HG02884 (cell line): ENCODE results near the gene HOTAIR.

Experiments
- ATAC-seq: cut with Tn5 transposase; IDR thresholded peaks from one replicate; pipeline ENCODE4 v1.9.1; 2021; ENCODE audit warnings: mild to moderate bottlenecking, moderate library complexity; ENCODE audit not compliant: unreplicated experiment

The HOTAIR gene

DNA sequence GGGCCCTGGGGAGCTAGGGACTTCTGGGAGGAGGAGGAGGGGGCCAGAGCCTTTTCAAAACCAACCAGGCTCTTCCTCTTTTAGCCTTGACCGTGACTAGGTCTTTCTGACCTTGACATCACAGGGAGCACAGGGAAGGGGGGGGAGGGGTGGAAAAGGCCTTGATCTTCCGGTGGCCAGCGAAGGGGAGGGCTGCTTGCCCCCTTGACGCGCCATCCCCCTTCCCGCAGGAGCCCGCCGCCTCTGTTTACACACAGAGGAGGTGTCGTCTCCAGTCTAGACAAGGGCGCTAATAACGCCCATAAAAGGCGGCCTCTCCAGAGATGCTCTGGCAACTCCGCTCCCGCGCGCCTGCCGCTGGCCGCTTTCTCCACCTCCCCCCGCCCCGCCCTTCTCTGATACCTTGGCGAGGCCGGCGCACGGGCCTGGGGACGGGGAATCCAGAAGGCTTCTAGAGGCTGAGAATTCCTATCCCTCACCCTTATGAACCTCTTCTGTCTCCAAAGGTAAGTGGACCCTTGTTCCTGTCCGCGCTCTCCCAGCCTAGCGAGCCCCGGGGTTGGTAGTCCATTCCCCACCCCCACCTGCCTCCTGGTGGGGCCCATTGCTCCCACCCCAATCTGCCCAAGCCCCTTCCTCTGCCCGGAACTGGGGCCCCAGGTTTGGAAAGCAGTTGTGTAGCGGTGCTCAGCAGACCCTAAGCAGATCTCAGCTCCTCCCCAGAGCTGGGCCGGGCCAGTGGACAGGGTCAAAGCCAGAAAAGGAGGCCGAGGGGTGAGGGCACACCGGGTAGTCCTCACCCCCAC, 24.9 kb downstream of the HOTAIR start:
- ATAC-seq, result no peak

GRCh38 chr12:53948650-53949593, 25.8 kb downstream of the HOTAIR start:
- ATAC-seq, result no peak

GRCh38 chr12:53947743-53948142, 27.0 kb downstream of the HOTAIR start:
- ATAC-seq, result no peak

DNA sequence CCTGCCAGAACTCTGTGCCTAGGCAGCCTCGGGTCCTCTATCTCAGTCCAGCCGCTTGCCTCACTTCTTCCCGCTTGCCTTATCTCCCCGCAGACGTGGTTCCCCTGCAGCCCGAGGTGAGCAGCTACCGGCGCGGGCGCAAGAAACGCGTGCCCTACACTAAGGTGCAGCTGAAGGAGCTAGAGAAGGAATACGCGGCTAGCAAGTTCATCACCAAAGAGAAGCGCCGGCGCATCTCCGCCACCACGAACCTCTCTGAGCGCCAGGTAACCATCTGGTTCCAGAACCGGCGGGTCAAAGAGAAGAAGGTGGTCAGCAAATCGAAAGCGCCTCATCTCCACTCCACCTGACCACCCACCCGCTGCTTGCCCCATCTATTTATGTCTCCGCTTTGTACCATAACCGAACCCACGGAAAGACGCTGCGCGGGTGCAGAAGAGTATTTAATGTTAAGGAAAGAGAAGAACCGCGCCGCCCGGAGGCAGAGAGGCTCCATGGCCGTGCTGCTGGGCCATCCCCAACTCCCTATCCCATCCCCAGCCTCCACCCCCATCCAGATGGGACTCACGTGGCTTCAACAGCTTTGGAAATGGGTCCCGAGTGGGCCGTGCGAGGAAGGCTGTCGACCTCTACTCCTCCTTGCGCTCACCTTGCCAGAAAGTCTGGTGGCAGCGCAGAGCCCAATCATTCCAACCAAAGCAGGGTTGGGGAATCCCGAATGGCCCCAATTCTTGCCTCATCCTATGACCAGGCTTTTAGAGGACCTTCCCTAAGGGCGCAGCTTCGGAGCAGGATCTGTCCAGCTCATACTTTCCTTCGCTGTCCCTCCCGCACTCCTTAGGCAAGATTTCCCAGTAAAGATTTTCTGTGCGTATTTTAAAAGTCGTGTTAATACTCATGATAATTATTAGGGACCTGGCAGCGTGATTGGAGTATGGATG, 29.6 kb downstream of the HOTAIR start:
- ATAC-seq, result no peak

DNA sequence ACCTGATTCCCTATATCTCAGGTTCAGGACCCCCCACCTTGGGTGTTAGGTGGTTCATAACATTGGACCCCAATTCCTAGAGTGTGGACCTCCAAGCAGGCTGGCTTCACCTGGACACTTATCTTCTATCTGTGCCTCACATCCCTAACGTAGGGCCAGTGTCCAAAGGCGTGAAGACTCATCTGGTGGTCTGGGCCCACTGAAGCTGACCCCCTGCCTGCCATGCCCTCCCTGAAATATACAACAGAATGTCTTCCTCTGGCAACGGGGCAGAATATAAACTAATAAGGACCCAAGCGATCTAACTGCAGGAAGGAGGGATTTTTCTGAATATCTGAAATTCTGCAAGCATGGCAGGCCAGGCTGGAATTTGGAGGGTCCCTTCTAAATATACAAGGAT, 30.5 kb downstream of the HOTAIR start:
- ATAC-seq, result no peak

- no peak for ATAC-seq
These were observed 32.2 kb downstream of the HOTAIR start for GRCh38 chr12:53942467-53942997.

GRCh38 chr12:53941750-53942149, 33.0 kb downstream of the HOTAIR start:
- no peak for ATAC-seq

GRCh38 chr12:53941187-53941586, 33.6 kb downstream of the HOTAIR start:
- no peak for ATAC-seq

DNA sequence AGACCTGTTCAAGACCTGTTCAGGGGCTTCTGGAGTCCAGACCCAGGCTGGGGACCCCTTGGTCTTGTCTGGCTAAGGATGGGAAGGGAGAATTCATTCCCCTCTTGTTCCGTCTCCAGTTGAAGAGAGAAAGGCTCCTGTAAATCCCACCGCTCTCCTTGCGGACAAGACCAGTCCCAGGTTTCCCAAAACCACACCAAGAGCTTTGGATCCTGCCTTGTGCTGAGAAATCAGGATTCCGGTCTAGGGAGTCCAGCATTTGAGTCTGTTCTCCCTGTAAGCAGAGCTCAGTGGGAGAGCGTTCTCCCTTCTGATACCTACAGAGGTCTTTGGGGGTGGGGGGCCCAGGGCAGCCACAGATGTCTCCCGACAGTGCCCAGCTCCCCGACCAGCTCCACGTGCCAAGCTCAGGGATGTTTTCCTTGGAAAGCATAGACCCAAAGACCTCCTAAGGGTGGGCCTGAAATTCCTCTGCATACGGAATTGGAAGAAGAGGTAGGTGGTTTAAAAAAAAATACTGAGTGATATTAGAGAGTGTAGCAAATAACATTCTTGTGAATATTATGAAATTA, 34.2 kb downstream of the HOTAIR start:
- ATAC-seq, result no peak

DNA sequence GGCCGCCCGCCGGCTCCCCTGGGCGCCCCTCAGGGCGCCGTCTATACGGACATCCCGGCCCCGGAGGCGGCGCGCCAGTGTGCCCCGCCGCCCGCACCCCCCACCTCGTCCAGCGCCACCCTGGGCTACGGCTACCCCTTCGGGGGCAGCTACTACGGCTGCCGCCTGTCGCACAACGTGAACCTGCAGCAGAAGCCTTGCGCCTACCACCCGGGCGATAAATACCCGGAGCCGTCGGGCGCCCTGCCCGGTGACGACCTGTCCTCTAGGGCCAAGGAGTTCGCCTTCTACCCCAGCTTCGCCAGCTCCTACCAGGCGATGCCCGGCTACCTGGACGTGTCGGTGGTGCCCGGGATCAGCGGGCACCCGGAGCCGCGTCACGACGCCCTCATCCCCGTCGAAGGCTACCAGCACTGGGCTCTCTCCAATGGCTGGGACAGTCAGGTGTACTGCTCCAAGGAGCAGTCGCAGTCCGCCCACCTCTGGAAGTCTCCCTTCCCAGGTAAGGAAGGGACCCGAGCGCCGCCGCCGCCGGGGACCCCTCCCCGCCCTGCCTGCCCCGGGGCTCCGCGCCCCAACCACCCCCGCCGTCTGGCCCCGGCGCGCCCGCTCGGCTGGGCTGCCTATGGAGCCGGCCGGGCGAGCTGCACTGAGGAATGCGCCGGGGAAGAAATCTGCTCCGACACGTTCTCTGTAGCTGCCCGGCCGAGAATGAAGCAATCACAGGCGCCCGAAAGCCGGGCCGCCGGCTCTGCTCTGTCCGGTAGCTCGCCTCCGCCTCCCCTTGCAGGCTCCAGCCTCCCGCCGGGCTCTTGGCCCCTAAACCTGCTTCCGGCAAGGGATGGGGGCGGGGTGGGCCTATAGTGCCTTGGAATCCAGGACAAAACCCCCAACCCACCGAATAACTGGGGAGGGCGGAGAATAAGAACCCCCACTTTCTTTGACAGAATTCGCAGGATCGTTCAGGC, 35.3 kb downstream of the HOTAIR start:
- no peak for ATAC-seq

DNA sequence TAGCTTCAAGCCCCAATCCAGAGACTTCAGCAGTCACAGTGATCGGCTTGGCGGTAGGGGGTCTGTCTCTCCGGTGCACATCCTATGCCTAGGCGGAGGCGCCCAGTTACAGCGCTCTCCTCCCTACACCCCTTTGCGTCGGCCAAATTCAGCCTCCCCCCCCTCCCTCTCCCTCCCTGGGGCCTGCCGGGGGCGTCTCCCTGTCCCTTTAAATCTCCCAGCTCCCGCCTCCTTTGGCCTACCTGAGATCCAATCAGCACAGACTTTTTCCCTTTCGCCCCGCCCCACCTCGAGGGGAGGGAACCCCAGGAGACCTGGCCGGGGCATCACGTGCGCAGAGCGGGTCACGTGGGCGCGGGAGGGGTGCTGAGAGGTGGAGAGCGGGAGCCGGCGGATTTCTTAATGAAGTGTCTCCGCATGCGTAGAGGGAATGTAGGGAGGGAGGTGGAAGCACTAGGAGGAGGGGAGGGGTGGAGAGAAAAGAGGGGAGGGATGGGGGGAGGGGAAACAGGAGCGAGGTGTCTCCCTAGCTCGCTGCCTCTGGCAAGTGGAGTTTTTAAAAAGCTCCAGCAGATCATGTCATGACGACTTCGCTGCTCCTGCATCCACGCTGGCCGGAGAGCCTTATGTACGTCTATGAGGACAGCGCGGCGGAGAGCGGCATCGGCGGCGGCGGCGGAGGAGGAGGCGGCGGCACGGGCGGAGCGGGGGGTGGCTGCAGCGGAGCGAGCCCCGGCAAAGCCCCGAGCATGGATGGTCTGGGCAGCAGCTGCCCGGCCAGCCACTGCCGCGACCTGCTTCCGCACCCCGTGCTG, 36.2 kb downstream of the HOTAIR start, which contains the start of gene HOXC13:
Gene HOXC13 (plus strand): TSS at position 506 of the 815 bp plus-strand sequence. CDS start 76 bp downstream, at position 582.
- ATAC-seq, result no peak

GRCh38 chr12:53937596-53938325, 37.0 kb downstream of the HOTAIR start:
- ATAC-seq, result no peak

DNA sequence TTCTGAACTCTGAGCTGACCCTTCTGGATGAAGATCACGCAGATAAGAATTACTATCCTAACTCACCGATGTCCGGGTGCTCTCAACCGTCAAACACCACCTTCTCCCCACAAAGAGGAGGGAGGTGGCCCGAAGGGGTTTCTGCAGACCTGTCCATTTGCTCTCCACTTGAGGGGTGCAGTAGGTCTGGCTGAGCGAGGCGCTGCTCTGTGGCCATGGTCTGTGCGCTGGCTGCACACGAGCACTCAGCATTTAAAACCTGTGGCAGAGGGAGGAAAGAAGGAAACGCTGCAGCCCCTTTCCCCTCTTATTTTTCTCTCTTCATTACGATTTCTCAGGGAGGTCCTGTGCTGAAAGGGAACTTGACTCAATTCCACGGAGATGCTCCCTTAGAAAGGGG, 37.7 kb downstream of the HOTAIR start:
- no peak for ATAC-seq

DNA sequence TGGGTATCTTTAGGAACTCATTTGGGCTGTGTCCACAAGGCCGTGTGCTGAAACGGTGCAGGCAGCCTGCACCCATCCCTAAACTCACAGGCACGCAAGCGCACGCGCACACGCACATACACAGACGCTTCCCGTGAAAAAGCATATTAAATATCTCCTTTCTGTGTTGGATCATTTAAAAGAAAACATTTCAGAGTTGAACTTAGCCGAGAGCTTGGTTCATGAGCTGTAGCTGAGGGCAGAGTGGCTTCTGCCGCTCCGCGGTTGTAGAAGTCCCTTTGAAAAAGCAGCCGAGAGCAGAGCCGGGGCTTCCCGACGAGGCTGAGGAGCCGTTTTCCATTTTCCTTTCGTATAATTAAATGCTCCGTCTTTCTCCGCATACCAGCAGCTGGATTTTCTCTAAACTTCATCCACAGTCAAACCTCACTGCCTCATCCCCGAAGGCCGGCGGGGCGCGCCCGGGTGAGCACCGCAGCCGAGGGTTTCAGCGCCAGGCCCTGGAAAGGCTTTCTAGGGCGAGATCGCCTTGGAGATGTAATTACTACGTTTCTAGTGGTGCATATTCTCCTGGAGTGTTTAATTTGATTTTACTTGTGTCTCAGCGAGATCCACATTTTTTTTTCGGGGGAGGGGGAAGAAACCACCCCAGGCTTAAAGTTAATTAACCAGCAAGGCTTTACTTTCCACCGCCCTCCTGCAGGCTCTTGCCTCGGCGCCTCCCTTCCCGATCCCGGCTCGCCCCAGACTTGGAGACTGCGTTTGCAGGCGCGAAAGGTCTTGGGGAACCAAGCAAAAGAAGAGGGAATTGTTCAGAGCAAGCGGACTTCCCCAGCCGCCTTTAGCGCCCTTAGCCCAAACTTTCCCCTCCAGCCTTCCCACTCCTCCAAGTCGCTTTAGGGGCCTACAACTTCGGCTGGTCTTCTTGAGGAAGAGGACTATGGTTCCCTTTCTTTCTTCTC, 39.1 kb downstream of the HOTAIR start:
- ATAC-seq, result no peak

DNA sequence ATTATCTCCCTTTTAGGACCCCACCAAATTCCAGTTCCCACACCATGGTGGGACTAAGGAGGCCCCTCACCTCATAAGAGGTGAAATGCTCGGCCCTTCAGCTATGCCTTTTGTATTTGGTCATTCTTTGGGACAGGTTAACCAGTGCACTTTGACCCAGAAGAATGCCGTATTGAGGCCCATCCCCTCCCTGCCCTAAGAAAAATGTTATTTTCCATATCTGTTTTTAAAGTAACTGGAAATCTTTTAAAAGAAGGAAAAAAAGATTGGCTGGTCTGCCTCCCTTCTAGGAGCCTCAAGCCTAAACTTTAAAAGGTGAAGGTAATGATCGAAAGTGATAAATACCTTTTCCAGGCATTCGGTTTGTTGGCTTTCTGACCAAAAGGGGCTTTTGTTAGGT, 41.8 kb downstream of the HOTAIR start:
- ATAC-seq, result no peak

DNA sequence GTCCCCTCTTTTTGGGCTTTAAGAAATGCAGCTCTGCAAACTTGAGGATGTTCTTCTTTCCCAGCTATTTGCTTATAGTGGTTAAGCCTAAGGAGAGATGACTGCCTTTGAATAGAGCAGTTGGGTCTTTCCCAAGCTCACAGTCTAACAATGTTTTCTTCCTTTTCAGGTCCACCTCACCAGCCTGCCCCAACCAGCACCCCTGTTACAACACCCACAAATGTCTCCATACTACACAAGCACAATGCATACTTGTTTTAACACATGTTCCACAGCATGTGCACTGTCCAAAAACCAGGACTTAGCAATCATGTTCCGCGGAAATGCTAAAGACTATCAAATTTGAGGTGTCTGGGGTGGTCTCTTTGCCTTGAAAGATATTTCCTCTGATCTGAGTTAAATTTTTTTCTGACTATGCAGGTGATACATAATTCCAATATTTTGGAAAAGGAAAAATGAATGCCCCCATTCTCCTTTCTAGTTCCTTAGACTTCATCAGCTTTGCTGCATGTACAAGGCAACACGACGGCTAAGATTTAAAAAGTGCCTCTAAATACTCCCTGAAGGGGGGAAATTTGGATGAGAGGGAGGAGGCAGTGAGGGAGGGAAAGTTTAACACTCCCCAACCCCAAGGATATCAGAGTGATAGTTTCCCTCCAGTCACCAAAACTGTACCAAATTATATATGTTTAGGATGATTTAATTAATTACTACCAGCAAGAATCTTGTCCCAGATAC, 42.7 kb downstream of the HOTAIR start:
- ATAC-seq, result no peak
